NCI-H1417 (cell line): ENCODE data around the gene PPP1R14D.
"Not testable (repeated sequence)": the region's sequence is repeated elsewhere in the genome, so short reads cannot be mapped to it uniquely, and the experiment has no call there.

ENCODE experiments used
- DNase-seq, 3 experiments: peaks; one replicate each; lab custom pipeline; 2025; lab: John Stamatoyannopoulos, UW

PPP1R14D gene, protein sequence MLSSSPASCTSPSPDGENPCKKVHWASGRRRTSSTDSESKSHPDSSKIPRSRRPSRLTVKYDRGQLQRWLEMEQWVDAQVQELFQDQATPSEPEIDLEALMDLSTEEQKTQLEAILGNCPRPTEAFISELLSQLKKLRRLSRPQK

GRCh38 chr15:40828447-40829036, at the start of gene PPP1R14D:
Gene PPP1R14D, minus strand, starts transcription at chr15:40828708. Its CDS starts 67 bp downstream, at chr15:40828641.
- DNase-seq = no peak

- no peak for DNase-seq
Measured at GRCh38 chr15:40877694-40878093, 49.2 kb upstream of the PPP1R14D start.

DNA sequence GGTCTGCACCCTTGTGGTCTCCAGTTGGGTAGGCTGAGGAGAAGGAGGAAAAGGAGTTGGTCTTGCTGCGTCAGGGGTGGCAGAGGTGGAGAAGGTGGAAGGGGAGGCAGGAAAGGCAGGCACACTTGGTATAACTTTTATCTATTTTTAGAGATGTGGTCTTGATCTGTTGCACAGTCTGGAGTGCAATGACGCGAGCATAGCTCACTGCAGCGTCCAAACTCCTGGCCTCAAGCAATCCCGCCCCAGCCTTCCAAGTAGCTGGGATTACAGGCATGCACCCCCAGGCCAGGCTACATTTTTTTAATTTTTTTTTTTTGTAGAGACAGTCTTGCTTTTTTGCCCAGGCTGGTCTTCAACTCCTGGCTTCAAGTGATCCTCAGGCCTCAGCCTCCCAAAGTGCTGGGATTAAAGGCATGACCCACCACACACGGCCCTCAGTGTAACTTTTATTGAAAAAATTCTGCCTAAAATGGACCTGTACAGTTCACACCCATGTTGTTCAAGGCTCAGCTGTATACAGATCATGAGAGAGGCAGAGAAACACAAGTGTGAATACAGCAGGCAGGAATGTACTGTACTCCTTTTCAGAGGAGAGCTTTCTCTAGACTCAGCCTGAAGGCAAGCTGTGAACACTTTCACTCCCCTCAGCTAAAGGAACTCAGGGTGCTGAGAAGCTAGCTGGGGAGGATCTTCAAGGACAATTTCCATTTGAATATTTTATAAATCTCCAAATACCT, 47.7 kb upstream of the PPP1R14D start:
- DNase-seq = no peak

DNA sequence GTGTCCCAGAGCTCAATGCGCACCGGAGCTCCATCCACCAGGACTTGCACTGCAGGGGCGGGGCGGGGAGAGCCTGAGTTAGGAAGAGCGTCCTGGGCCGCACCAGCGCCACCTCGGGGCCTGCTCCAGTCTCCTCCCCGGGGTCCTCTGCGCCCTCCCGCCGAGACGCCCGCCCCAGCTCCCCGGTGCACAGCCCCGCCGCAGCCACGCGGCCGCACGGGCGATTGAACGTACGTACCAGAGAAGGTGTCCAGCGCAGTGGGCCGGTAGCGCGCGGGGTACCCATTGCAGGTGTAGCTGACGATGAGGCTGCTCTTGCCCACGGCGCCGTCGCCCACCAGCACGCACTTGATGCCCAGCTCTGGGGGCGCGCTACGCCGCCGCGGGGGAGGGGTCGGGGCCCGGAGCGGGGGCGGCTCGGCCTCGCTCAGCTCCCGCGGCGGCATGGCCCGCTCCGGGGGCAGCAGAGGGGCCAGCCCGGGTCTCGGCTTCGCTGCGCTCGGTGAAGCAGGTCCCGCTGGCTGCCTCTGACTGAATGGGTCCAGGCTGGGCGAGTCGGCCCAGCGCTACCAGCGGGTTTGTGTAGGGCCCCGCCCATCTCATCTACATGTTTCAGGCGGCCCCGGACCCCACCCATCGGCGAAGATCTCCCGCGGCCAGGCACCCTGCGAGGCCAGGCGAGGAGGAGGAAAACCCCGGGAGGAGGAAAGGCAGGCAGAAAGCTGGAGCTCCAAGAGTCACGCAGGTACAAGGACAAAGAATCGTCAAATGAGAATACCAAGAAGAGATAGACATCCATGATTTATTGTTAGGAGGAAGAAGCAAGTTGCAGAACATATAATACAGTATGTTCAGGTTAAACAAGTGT, 45.4 kb upstream of the PPP1R14D start, which contains the start of gene RHOV:
TSS of gene RHOV (minus strand) at position 541 of the 868 bp plus-strand sequence. CDS start at position 446, 95 bp downstream.
- peak in 2 of 3 experiments; percentile 7 to 25 for DNase-seq

DNA sequence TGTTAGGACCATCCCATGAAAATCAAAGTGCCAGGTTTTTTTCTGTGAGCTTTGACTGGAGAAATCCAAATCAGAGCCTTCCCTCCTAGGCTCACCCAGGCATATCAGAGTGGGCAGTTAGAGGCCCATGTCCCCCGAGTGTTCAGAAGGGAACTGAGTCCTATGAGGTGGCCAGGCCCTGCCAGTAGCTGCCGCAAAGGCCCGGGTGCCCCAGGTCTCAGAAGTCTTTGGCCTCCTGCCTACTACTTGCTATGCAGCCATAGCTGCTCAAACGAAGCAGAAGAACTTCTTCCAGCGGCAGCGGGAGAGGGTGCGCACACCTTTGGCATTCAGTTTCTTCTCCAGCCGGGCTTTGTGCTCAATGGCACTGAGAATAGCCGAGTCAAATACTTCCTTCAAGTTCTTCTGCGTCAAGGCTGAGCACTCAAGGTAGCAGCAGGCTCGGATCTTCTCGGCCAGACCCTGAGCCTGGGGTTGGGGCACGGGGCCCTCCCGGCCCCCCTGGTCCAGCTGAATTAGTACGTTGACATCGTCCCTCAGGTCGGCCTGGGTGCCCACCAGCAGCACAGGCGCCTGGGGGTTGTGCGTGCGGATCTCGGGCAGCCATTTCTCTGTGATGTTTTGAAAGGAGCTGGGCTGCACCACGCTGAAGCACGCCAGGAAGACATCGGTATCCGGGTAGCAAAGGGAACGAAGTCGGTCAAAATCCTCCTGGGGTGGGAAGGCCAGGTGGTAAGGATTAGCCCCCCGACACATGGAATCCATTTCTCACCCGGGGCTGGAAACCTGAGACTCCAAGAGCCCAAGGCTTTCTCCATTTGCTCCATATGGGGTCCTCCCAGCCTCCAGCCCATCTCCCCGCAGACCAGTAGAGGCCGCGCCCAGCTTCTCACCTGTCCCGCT, 44.5 kb upstream of the PPP1R14D start:
- no peak for DNase-seq

DNA sequence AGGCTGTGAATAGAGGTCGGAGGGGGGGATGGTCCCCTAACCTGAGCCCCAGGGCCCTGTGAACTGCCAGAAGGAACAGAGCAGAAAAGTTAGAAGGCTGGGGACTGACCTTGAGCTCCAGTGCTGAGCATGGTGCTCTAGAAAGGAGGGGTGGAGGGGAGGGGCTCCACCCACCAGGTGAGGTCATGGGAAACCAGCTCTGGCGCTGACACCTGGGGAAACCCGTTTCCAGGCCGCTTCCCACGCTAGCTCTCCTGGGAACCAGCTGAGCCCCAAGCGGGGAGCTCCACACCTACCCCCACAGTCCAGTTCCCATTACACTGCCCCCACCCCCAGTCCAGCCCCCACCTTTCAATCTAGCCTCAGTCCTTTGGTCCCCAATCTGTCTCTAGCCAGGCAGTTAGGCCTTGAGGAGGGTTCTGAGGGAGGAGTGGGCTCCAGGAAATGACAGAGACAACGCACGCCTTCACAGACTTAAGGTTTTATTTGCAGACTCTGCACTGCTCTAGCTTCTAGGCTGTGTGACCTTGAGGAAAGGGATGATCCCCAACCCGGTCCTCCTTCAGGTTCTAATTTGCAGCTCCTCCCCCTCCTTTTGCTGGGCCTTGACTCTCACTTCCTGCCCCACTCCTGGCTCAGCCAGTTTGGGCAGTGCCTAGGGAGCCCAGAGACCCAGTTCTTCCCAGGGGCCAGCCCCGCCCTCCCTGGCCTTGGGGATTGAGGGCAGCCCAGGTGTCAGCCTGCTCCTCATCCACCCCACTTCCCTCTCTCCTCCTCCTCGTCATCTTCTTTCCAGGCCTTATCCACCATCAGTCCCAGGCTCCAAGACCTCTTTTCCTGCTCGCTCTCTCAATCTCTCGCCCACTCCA, 43.5 kb upstream of the PPP1R14D start:
- peak in 1 of 3 experiments; percentile 10 for DNase-seq

- DNase-seq = no peak
Measured at GRCh38 chr15:40870716-40871115, 42.2 kb upstream of the PPP1R14D start.

DNA sequence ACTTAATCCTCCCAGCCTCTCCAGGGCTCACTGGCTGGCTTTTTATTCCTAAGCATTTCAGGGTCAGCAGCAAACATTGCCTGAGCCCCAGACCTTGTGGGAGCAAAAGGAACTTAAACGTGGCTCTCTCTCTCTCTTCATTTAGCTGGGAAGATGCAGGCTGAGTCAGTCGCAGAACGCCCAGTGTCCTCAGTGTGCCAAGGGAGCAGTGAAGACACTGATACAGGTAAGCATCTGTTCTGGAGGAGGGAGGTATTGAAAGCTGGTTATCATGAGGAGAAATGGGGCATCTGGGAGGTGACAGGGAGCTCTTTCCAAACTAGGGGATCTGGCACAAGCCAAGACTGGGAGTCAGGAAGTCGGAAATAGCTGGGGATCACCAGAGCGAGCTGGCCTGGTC, 41.2 kb upstream of the PPP1R14D start:
- DNase-seq = no peak

DNA sequence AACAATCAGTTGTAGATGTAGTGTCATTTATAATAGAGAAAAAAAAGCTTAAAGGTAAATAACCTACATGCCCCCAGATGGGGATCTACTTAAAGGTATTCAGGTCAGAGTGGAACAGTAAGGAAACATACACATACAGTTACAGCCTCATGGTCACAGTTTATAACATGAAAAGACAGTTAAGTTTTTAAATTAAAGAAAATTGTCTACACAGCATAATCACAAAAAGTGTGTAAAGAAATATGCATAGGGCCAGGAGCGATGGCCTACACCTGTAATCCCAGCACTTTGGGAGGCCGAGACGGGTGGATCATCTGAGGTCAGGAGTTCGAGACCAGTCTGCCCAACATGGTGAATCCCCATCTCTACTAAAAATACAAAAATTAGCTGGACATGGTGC, 38.7 kb upstream of the PPP1R14D start:
- no peak for DNase-seq

DNA sequence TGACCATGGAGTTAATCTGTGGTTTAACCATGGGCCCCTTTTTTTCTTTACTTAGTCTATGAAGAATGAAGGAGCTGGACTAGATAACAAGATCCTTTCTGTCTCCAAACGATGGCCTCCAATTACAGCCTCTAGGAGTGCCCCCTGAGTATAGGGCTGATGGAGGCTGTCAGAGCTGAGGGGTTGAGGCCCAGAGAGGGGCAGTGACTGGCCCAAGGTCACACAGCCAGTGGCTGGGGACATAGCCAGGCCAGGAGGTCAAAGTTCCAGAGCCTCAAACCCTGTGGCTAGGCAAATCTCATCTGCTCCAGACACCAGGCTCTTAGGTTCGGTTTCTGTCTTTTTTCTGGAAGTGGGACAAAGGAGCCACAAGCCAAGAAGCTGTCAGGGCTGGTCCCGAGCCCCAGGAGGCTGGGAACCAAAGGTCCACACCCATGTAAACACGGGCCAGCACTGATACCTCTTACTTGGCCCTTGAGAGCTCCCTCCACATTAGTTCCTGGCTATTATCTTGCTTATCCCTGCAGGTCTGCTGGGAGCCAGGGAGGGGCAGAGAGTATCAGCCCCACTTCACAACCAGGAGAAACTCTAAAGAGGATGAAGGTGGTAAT, 35.3 kb upstream of the PPP1R14D start:
- DNase-seq = peak in 1 of 3 experiments; percentile 1

- not testable (repeated sequence) for DNase-seq
Measured at GRCh38 chr15:40861147-40861546, 32.6 kb upstream of the PPP1R14D start.

GRCh38 chr15:40859206-40859851, 30.8 kb upstream of the PPP1R14D start:
- peak; percentile 25 to 58 (median 27) for DNase-seq

GRCh38 chr15:40858706-40859105, 30.2 kb upstream of the PPP1R14D start:
- no peak for DNase-seq

DNA sequence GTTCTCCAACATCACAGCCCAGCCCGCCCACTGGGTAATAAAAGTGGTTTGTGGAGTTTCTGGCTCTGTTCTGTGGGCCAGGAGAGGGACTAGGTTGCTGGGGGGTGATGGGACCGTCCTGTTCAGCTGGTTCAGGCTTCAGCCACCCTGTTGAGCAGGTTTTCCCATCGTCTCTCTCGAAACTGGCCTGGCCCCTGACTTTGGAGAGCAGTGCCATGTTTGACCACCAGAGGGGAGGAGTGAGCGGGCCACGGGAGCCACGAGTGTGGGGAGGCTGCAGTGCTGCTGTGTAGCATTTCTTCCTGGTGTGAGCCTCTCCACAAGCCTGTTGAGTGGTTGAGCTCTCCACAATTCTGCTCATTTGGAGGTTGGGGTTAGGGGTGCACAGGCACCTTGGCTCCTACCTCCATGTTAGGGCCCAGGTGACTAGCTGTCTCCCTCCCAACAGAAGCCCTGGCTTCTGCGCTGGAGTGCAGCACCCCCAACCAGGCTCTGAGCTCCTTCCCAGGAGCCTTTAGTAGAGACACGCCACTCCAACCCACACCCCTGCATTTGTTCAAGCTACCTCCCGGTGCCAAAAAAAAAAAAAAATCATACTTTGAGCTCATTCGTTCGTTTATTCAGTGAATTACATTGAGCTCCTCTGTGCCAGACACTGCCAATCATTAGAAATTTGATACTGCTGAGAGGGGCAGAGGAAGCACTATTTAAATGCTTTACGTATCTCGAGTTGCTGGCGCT, 29.3 kb upstream of the PPP1R14D start:
- DNase-seq = peak; percentile 38 to 70 (median 50)

DNA sequence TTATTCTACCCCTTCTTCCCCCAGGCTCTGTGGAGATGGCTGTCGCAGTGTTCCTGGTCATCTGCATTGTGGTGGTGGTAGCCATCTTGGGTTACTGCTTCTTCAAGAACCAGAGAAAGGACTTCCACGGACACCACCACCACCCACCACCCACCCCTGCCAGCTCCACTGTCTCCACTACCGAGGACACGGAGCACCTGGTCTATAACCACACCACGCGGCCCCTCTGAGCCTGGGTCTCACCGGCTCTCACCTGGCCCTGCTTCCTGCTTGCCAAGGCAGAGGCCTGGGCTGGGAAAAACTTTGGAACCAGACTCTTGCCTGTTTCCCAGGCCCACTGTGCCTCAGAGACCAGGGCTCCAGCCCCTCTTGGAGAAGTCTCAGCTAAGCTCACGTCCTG, 28.2 kb upstream of the PPP1R14D start:
- DNase-seq = no peak

GRCh38 chr15:40855706-40856234, 27.3 kb upstream of the PPP1R14D start:
- no peak for DNase-seq

DNA sequence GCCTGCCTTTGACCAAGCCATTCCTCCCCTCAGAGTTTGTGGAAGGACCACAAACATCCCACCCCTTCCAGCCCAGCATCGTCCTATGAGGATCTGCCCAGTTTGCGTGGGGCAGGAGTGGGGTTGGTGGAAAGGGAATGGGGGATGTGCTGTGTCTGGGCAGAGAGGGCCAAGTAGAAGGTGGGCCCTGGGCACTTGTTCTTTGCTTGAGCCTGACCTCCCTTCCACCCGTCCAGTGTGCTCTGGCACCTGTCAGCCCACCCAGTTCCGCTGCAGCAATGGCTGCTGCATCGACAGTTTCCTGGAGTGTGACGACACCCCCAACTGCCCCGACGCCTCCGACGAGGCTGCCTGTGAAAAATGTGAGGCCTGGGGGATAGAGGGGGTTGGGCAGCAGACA, 25.7 kb upstream of the PPP1R14D start:
- no peak for DNase-seq

DNA sequence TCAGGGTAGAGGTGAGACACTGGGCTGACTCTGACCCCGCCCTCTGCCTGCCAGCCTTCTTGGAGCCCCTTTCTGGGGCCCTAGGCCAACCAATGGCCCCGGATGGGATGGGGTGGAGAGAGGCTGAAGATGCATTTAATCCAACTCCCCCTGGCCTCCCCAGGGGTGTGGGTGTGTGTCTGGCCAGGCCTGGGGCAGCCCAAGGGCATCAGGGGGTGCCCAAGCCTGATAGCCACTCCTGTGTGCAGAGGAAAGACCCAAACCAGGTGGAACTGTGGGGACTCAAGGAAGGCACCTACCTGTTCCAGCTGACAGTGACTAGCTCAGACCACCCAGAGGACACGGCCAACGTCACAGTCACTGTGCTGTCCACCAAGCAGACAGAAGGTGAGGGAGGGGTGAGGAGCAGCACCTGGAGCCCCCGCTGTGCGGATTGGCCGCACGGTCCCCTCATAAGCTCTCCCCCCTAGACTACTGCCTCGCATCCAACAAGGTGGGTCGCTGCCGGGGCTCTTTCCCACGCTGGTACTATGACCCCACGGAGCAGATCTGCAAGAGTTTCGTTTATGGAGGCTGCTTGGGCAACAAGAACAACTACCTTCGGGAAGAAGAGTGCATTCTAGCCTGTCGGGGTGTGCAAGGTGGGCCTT, 24.9 kb upstream of the PPP1R14D start:
- DNase-seq = no peak
